MCF 10A (cell line): ENCODE data around the gene PGC. TPM values are rescaled to one million over a fixed set of nuclear protein-coding genes. Genes with fewer than 3 reads are reported as not detected.

Experiments
- BruUV-seq: library from RNA; stranded (reverse); fragments of 400-500 nt; replicated peaks from 2 replicates; lab custom pipeline; 2021; lab: Mats Ljungman, UMichigan
- CTCF ChIA-PET: fragments of 300-600 bp; sonication (Branson Sonifier 250); formaldehyde crosslinking; extraction: SDS; loops from one replicate; lab custom pipeline; 2021; ENCODE audit warnings: antibody characterized with exemption, inconsistent platforms; lab: Yijun Ruan, JAX
- POLR2A ChIA-PET: fragments of 300-600, 350-650 bp; sonication (Branson Sonifier 250); formaldehyde crosslinking; extraction: SDS; loops from one replicate; lab custom pipeline; 2020; ENCODE audit warnings: antibody characterized with exemption, inconsistent platforms; lab: Yijun Ruan, JAX
- DNase-seq: peaks from one replicate; pipeline ENCODE4 v3.0.0-alpha.2; 2018; ENCODE audit not compliant: unreplicated experiment
- H3K27ac Mint-ChIP-seq: one replicate; pipeline ENCODE4 v1.8.0; 2022; ENCODE audit warnings: mild to moderate bottlenecking, low read depth, mixed read lengths; ENCODE audit not compliant: unreplicated experiment
- H3K27me3 Mint-ChIP-seq: one replicate; pipeline ENCODE4 v1.8.0; 2022; ENCODE audit warnings: mixed read lengths; ENCODE audit not compliant: insufficient read depth, unreplicated experiment
- H3K36me3 Mint-ChIP-seq: one replicate; pipeline ENCODE4 v1.8.0; 2022; ENCODE audit warnings: mild to moderate bottlenecking, moderate library complexity, mixed read lengths; ENCODE audit not compliant: insufficient read depth, unreplicated experiment
- H3K4me1 Mint-ChIP-seq: one replicate; pipeline ENCODE4 v1.8.0; 2022; ENCODE audit warnings: mixed read lengths; ENCODE audit not compliant: insufficient read depth, unreplicated experiment
- H3K4me3 Mint-ChIP-seq: one replicate; pipeline ENCODE4 v1.8.0; 2022; ENCODE audit warnings: mild to moderate bottlenecking, moderate library complexity, mixed read lengths; ENCODE audit not compliant: unreplicated experiment
- H3K9me3 Mint-ChIP-seq: one replicate; pipeline ENCODE4 v1.8.0; 2022; ENCODE audit warnings: mixed read lengths; ENCODE audit not compliant: unreplicated experiment
- intact Hi-C: fragments of 100-400 bp; cut with micrococcal nuclease; formaldehyde crosslinking; loops from 2 replicates; pipeline ENCODE4 v1.14.1; 2022
- total RNA-seq: library from RNA; stranded (reverse); gene quantifications from 2 replicates; pipeline ENCODE4 v1.2.3, GENCODE V29; 2022
- TF ChIP-seq, protein P1 (sequence below): fragments of 200-600 bp; IDR thresholded peaks from one replicate; pipeline ENCODE4 v1.8.0; 2022; ENCODE audit warnings: antibody characterized with exemption, mild to moderate bottlenecking; ENCODE audit not compliant: unreplicated experiment

PGC gene
- total RNA-seq, 1 experiment from 2014 or later: not detected

DNA sequence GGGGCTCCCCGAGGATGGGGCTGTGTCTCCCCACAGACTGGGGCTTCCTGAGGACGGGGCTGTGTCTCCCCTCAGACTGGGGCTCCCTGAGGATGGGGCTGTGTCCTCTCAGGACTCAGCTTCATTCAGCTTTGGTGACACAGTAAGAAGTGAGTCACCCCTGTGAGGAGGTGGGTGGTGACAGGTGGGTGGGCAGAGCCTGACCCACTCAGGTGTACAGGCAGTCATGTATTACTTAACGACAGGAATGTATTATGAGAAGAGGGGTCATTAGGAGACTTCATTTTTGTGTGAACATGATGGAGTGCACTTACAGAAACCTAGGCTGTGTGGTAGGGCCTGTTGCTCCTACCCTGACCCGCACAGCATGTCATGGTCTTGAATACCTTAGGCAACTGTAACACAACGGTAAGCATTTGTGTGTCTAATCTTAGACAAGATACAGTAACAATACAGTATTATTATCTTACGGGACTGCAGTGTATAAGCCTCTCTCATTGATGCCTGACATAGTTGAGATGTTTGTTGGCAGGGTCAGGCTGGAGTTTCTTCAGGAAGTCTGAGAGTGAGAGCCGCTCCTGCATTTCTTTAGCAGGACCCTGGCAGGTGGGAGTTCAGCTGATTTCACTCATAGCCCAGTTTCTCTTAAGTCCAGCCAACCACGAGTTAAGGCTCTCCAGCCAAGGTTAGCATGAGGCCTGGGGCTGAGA, 10.9 kb upstream of the PGC start:
- peaks cover 50% of the 10 kb centered on the region for H3K27me3 Mint-ChIP-seq
- H3K9me3 Mint-ChIP-seq: no peaks in the 10 kb centered on the region
- TF ChIP-seq, protein P1, sequence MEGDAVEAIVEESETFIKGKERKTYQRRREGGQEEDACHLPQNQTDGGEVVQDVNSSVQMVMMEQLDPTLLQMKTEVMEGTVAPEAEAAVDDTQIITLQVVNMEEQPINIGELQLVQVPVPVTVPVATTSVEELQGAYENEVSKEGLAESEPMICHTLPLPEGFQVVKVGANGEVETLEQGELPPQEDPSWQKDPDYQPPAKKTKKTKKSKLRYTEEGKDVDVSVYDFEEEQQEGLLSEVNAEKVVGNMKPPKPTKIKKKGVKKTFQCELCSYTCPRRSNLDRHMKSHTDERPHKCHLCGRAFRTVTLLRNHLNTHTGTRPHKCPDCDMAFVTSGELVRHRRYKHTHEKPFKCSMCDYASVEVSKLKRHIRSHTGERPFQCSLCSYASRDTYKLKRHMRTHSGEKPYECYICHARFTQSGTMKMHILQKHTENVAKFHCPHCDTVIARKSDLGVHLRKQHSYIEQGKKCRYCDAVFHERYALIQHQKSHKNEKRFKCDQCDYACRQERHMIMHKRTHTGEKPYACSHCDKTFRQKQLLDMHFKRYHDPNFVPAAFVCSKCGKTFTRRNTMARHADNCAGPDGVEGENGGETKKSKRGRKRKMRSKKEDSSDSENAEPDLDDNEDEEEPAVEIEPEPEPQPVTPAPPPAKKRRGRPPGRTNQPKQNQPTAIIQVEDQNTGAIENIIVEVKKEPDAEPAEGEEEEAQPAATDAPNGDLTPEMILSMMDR: no peak
- no peak for DNase-seq
- H3K36me3 Mint-ChIP-seq: no peaks in the 10 kb centered on the region
- intact Hi-C loops: no loop called here
- H3K4me3 Mint-ChIP-seq: no peak overlapping the region
- POLR2A ChIA-PET: no interaction called here
- H3K4me1 Mint-ChIP-seq: no peaks in the 10 kb centered on the region
- BruUV-seq: no TSS peak
- H3K27ac Mint-ChIP-seq: no peak overlapping the region
- CTCF ChIA-PET: interaction anchor here (0.6 to 0.7 kb wide), 2 partner anchors 19 to 26 kb away, joined by 3 read pairs; no protein-coding TSS in a partner anchor

DNA sequence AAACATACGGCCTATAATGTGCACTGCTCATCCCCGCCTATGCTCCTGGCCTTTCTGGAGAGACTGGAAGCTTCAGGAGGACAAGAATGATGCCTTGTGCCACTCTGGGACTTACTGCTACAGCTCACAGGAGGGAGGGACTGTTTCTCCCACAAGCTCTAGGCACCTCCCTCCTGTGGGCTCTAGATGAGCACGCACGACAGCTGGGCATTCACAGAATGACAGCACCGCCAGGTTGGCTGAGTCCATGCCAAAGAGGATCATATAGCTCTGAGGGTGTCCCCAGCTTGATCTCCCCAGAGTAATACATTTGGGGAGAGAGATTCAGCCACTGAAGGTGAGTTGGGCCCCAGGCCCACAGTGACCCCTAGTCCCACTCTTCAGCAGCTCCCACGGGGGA, 10.1 kb upstream of the PGC start:
- no peak overlapping the region for H3K27ac Mint-ChIP-seq
- POLR2A ChIA-PET: no interaction called here
- H3K36me3 Mint-ChIP-seq: no peaks in the 10 kb centered on the region
- no peaks in the 10 kb centered on the region for H3K4me1 Mint-ChIP-seq
- intact Hi-C loops: no loop called here
- TF ChIP-seq, protein P1: no peak
- H3K27me3 Mint-ChIP-seq: peaks cover 52% of the 10 kb centered on the region
- CTCF ChIA-PET: no interaction called here
- H3K9me3 Mint-ChIP-seq: no peaks in the 10 kb centered on the region
- BruUV-seq: no TSS peak
- H3K4me3 Mint-ChIP-seq: no peak overlapping the region
- DNase-seq: no peak

DNA sequence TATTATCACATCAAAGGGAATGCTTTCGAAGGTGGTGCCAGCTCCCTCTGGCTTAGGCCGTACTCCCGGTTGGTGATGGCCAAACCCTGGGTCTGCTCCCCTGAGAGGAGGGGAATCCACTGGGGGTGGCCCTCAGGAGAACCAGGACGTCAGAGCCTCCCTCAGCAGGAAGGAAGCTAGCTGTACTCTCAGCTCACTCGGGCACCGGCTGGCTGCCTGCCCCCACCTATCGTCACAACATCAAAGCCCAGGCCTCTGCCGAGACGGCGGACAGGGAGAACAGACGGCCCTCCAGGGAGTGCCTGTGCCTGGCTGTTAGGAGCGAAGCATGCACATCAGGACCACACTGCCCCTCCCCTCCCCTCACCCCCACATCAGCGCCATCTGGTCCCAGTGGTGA, 9.2 kb upstream of the PGC start:
- H3K27ac Mint-ChIP-seq: no peak overlapping the region
- intact Hi-C loops: no loop called here
- ChIA-PET CTCF (interaction anchor here (0.6 kb wide), 1 partner anchor 839 kb away, joined by 3 read pairs; no protein-coding TSS in a partner anchor), POLR2A (no interaction called here)
- H3K36me3 Mint-ChIP-seq: no peaks in the 10 kb centered on the region
- H3K27me3 Mint-ChIP-seq: peaks cover 46% of the 10 kb centered on the region
- TF ChIP-seq, protein P1: no peak
- no peak overlapping the region for H3K4me3 Mint-ChIP-seq
- H3K9me3 Mint-ChIP-seq: no peaks in the 10 kb centered on the region
- no peak for DNase-seq
- BruUV-seq: no TSS peak
- H3K4me1 Mint-ChIP-seq: no peaks in the 10 kb centered on the region

DNA sequence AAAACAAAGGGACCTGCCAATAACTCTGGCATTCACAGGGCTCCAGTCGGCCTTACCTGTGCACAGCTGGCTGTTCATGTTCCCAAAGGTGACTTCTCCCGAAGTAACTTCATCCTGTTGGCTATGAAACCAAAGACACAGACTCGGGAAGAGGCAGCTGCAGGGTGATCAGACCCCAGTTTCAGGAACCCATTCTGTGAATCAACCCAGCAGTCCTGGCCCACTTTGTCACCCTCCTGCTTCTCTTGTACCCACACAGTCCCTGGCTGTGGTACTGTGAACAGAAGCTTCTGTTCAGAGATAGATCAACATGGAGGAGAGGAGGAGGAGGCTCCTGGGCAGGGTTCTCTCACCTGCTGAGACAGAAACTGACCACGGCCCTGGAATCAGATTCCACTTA, 8.7 kb upstream of the PGC start:
- Mint-ChIP-seq H3K36me3 (no peaks in the 10 kb centered on the region), H3K4me3 (no peak overlapping the region), H3K27ac (no peak overlapping the region), H3K9me3 (no peaks in the 10 kb centered on the region), H3K27me3 (peaks cover 41% of the 10 kb centered on the region), H3K4me1 (no peaks in the 10 kb centered on the region)
- no TSS peak for BruUV-seq
- ChIA-PET POLR2A (interaction anchor here (0.8 kb wide), 1 partner anchor 41 kb away, joined by 3 read pairs; no protein-coding TSS in a partner anchor), CTCF (interaction anchor here (0.6 kb wide), 1 partner anchor 839 kb away, joined by 3 read pairs; no protein-coding TSS in a partner anchor)
- no peak for DNase-seq
- TF ChIP-seq, protein P1: no peak
- intact Hi-C loops: no loop called here
